Esophagus muscularis mucosa (tissue), 4 donors: ENCODE measurements around the gene ALAD.

ENCODE experiments used
- EP300 ChIP-seq: sonication (generic); formaldehyde crosslinking; IDR thresholded peaks from one replicate; pipeline ENCODE4 v1.6.1; 2017; ENCODE audit warnings: antibody characterized with exemption
- POLR2A ChIP-seq: fragments of 450-650 bp; IDR thresholded peaks from one replicate; pipeline ENCODE4 v1.6.1; 2017; ENCODE audit warnings: antibody characterized with exemption, moderate library complexity, mild to moderate bottlenecking, low read depth
- POLR2AphosphoS5 ChIP-seq, 2 donors: sonication (generic); formaldehyde crosslinking; IDR thresholded peaks; one replicate each; pipeline ENCODE4 v1.6.1; 2017; ENCODE audit warnings: antibody characterized with exemption in 2 of 2
- TF ChIP-seq, protein P1 (sequence below), 3 experiments: fragments of 200-600 bp in 2 of 3; fragments of 450-650 bp in 1 of 3; sonication (generic) in 2 of 3; IDR thresholded peaks; one replicate each; pipeline ENCODE4 v1.5.1; 2017 to 2019; ENCODE audit warnings: antibody characterized with exemption in 3 of 3, mild to moderate bottlenecking in 2 of 3, moderate library complexity in 1 of 3

DNA sequence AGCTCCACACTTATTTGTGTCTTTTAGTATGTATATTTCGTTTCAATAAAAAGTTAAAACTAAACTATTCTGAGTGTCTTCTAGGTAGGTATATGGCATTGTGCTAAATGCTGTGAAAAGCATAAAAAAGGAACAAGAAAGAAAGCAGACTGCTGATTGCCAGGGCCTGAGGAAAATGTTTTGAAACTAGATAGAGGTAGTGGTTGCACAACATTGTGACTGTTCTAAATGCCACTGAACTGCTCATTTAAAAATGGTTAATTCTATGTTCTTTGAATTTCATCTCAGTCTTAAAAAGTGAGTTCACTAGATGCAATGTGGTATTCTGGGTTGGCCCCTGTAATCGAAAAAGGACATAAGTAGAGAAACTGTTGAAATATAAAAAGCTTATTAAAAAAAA is 2.6 kb upstream of the ALAD start:
- TF ChIP-seq, protein P1, sequence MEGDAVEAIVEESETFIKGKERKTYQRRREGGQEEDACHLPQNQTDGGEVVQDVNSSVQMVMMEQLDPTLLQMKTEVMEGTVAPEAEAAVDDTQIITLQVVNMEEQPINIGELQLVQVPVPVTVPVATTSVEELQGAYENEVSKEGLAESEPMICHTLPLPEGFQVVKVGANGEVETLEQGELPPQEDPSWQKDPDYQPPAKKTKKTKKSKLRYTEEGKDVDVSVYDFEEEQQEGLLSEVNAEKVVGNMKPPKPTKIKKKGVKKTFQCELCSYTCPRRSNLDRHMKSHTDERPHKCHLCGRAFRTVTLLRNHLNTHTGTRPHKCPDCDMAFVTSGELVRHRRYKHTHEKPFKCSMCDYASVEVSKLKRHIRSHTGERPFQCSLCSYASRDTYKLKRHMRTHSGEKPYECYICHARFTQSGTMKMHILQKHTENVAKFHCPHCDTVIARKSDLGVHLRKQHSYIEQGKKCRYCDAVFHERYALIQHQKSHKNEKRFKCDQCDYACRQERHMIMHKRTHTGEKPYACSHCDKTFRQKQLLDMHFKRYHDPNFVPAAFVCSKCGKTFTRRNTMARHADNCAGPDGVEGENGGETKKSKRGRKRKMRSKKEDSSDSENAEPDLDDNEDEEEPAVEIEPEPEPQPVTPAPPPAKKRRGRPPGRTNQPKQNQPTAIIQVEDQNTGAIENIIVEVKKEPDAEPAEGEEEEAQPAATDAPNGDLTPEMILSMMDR (IDR thresholded peaks at IDR 0.05): no peak
- TF ChIP-seq POLR2AphosphoS5 (IDR thresholded peaks at IDR 0.05): no peak
- no peak for TF ChIP-seq EP300
- TF ChIP-seq POLR2A: no peak
